Hepatocyte (in vitro differentiated cells): Measurements from ENCODE around the gene KLF2.

Experiments used
- EZH2 ChIP-seq: fragments of 200-600 bp; sonication (generic); IDR thresholded peaks from 2 replicates; pipeline ENCODE4 v1.6.1; 2016; ENCODE audit warnings: antibody characterized with exemption, mild to moderate bottlenecking, borderline replicate concordance
- TF ChIP-seq, protein P1 (sequence below): fragments of 200-600 bp; sonication (generic); IDR thresholded peaks from 2 replicates; pipeline ENCODE4 v1.5.1; 2016; ENCODE audit warnings: antibody characterized with exemption, mild to moderate bottlenecking; ENCODE audit not compliant: poor library complexity

DNA sequence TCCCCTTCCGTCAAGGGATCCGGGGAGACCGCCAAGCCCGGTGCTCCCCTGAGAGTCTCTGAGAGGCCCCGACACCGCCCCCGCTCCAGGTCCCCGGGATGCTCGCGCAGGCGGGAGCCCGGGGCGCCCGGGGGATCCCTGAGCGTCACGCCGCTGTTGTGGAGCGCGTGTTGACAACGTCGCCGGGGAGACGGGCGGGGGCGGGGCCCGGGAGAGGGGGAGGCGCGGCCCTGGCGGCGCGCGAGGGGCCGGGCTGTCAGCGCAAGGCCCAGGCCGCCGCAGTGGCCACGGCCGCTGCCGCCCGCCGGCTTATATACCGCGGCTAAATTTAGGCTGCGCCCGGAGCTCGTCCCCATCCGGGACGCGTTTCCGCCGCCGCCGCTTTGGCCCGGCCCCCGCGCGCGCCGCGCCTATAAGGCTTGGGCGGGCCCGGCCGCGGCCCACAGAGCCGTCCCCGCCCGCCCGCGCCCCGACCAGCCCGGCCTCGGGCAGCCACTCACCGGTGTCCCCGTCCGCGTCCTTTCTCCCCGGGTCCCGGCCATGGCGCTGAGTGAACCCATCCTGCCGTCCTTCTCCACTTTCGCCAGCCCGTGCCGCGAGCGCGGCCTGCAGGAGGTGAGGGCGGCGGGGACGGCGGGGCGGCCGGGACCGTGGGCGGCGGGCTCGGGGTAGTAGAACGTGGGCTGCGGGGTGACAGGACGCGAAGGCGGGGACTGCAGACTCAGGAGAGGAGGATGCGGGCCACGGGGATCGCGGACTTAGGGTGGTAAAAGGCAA, at the start of gene KLF2:
- TF ChIP-seq, protein P1, sequence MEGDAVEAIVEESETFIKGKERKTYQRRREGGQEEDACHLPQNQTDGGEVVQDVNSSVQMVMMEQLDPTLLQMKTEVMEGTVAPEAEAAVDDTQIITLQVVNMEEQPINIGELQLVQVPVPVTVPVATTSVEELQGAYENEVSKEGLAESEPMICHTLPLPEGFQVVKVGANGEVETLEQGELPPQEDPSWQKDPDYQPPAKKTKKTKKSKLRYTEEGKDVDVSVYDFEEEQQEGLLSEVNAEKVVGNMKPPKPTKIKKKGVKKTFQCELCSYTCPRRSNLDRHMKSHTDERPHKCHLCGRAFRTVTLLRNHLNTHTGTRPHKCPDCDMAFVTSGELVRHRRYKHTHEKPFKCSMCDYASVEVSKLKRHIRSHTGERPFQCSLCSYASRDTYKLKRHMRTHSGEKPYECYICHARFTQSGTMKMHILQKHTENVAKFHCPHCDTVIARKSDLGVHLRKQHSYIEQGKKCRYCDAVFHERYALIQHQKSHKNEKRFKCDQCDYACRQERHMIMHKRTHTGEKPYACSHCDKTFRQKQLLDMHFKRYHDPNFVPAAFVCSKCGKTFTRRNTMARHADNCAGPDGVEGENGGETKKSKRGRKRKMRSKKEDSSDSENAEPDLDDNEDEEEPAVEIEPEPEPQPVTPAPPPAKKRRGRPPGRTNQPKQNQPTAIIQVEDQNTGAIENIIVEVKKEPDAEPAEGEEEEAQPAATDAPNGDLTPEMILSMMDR = no peak
- TF ChIP-seq EZH2 = no peak
